Endothelial cell (in vitro differentiated cells): Measurements from ENCODE around the gene SRSF12. TPM values are rescaled to one million over a fixed set of nuclear protein-coding genes. Genes with fewer than 3 reads are reported as not detected.

ENCODE experiments used
- DNase-seq: peaks from one replicate; pipeline ENCODE4 v3.0.0; 2021; ENCODE audit warnings: low spot score
- H3K27ac Mint-ChIP-seq: one replicate; pipeline ENCODE4 v1.8.0; 2021; ENCODE audit warnings: mixed read lengths, inconsistent platforms; ENCODE audit not compliant: unreplicated experiment
- H3K27me3 Mint-ChIP-seq: one replicate; pipeline ENCODE4 v1.8.0; 2021; ENCODE audit warnings: mild to moderate bottlenecking, moderate library complexity, mixed read lengths, inconsistent platforms; ENCODE audit not compliant: unreplicated experiment
- H3K36me3 Mint-ChIP-seq: one replicate; pipeline ENCODE4 v1.8.0; 2021; ENCODE audit warnings: mild to moderate bottlenecking, low read depth, mixed read lengths, inconsistent platforms; ENCODE audit not compliant: unreplicated experiment
- H3K4me1 Mint-ChIP-seq: one replicate; pipeline ENCODE4 v1.8.0; 2021; ENCODE audit warnings: mild to moderate bottlenecking, mixed read lengths, inconsistent platforms; ENCODE audit not compliant: unreplicated experiment
- H3K4me3 Mint-ChIP-seq: one replicate; pipeline ENCODE4 v1.8.0; 2021; ENCODE audit warnings: mild to moderate bottlenecking, mixed read lengths, inconsistent platforms; ENCODE audit not compliant: unreplicated experiment
- H3K9me3 Mint-ChIP-seq: one replicate; pipeline ENCODE4 v1.8.0; 2021; ENCODE audit warnings: mixed read lengths, inconsistent platforms; ENCODE audit not compliant: unreplicated experiment
- CTCF ChIP-seq: fragments of 200-600 bp; sonication (generic); IDR thresholded peaks from one replicate; pipeline ENCODE4 v1.5.0; 2021; ENCODE audit warnings: antibody characterized with exemption; ENCODE audit not compliant: unreplicated experiment
- total RNA-seq: library from RNA; stranded (reverse); fragmentation: NEBNext Ultra II Directional; extraction: Animal tissue kit (Norgen Biotek cat#: 25700); gene quantifications from one replicate; pipeline ENCODE4 v1.2.1, GENCODE V29; 2021; ENCODE audit not compliant: unreplicated experiment

SRSF12 gene
- total RNA-seq, 1 donor from 2014 or later: 3.9 TPM

- DNase-seq: no peak
- TF ChIP-seq CTCF: no peak
- Mint-ChIP-seq H3K4me3 (no peak overlapping the region), H3K4me1 (no peaks in the 10 kb centered on the region), H3K36me3 (no peaks in the 10 kb centered on the region), H3K27me3 (no peaks in the 10 kb centered on the region), H3K27ac (no peak overlapping the region), H3K9me3 (no peaks in the 10 kb centered on the region)
These were observed 59.2 kb downstream of the SRSF12 start for GRCh38 chr6:89058627-89059026.

GRCh38 chr6:89057759-89058158 lies 60.1 kb downstream of the SRSF12 start:
- Mint-ChIP-seq H3K36me3 (no peaks in the 10 kb centered on the region), H3K27me3 (no peaks in the 10 kb centered on the region), H3K4me3 (no peak overlapping the region), H3K27ac (no peak overlapping the region), H3K4me1 (no peaks in the 10 kb centered on the region), H3K9me3 (no peaks in the 10 kb centered on the region)
- DNase-seq: no peak
- TF ChIP-seq CTCF: no peak

GRCh38 chr6:89054208-89054607 lies 63.7 kb downstream of the SRSF12 start:
- no peaks in the 10 kb centered on the region for H3K27me3 Mint-ChIP-seq
- H3K4me3 Mint-ChIP-seq: no peak overlapping the region
- no peak overlapping the region for H3K27ac Mint-ChIP-seq
- no peaks in the 10 kb centered on the region for H3K36me3 Mint-ChIP-seq
- H3K9me3 Mint-ChIP-seq: no peaks in the 10 kb centered on the region
- DNase-seq: no peak
- TF ChIP-seq CTCF: no peak
- H3K4me1 Mint-ChIP-seq: no peaks in the 10 kb centered on the region

- Mint-ChIP-seq H3K27ac (no peak overlapping the region), H3K36me3 (no peaks in the 10 kb centered on the region), H3K4me1 (peaks cover 19% of the 10 kb centered on the region), H3K9me3 (no peaks in the 10 kb centered on the region), H3K27me3 (no peaks in the 10 kb centered on the region), H3K4me3 (no peak overlapping the region)
- no peak for DNase-seq
- TF ChIP-seq CTCF: no peak
These were observed 66.2 kb downstream of the SRSF12 start for GRCh38 chr6:89051676-89052075.

- Mint-ChIP-seq H3K4me3 (no peak overlapping the region), H3K36me3 (no peaks in the 10 kb centered on the region), H3K9me3 (no peaks in the 10 kb centered on the region), H3K27me3 (no peaks in the 10 kb centered on the region), H3K4me1 (peaks cover 19% of the 10 kb centered on the region), H3K27ac (no peak overlapping the region)
- no peak for DNase-seq
- no peak for TF ChIP-seq CTCF
These were observed 67.2 kb downstream of the SRSF12 start for GRCh38 chr6:89050697-89051096.
